Measurements from ENCODE around the gene GSTA5. TPM values are rescaled to one million over a fixed set of nuclear protein-coding genes. Genes with fewer than 3 reads are reported as not detected.

GSTA5 gene
- not detected in 2 replicates for total RNA-seq

GRCh38 chr6:52840763-52841585 is at the start of gene GSTA5:
Gene GSTA5 (minus strand): TSS chr6:52840813.

GRCh38 chr6:52803668-52804255 is 36.9 kb downstream of the GSTA5 start, which contains the start of gene GSTA1:
Gene GSTA1 (minus strand): TSS chr6:52803816. CDS start chr6:52799267, 4,549 bp downstream.

Other genes with a start within 250 kb of the GSTA5 start
- gene TMEM14A, start 169.7 kb downstream of the GSTA5 start, total RNA-seq: 21.4 and 29.0 TPM in 2 replicates
- not detected in 2 replicates for gene GSTA2, start 77.3 kb downstream of the GSTA5 start, total RNA-seq
- not detected in 2 replicates for gene GSTA1, start 37.0 kb downstream of the GSTA5 start, total RNA-seq
- gene GSTA3, start 68.9 kb upstream of the GSTA5 start, total RNA-seq: not detected in 2 replicates
- gene GSTA4, start 154.5 kb upstream of the GSTA5 start, total RNA-seq: 35.1 and 35.4 TPM in 2 replicates
- gene CILK1, start 221.0 kb upstream of the GSTA5 start, total RNA-seq: 26.5 and 28.9 TPM in 2 replicates
- gene FBXO9, start 224.6 kb upstream of the GSTA5 start, total RNA-seq: 39.4 and 40.7 TPM in 2 replicates